GM11168 (cell line): ENCODE measurements around the gene CEP112.
"Not testable (repeated sequence)": the region's sequence is repeated elsewhere in the genome, so short reads cannot be mapped to it uniquely, and the experiment has no call there.

Source experiments
- in situ Hi-C: fragments of 300-500 bp; cut with MboI; formaldehyde crosslinking; loops from one replicate; pipeline ENCODE4 v1.12.0; 2022; ENCODE audit warnings: low sequenced_read_pairs; ENCODE audit not compliant: unreplicated experiment

The CEP112 gene

DNA sequence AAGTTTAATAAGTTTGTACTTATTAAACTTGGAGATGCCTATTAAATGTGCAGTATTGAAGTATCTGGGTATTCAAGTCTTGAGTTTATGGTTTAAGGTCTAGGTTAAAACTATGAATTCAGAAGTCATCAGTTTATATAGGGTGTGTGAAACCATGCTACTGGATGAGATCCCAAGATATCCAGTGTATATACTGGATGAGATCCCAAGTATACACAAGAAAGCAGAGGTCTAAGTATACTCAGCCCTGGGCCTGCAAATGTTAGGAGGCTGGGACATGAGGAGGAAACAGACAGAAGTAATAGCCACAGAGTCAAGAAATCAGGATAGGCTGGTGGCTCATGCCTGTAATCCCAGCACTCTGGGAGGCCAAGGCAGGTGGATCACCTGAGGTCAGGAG is 436.1 kb downstream of the CEP112 start:
- in situ Hi-C loops, result no loop called here

DNA sequence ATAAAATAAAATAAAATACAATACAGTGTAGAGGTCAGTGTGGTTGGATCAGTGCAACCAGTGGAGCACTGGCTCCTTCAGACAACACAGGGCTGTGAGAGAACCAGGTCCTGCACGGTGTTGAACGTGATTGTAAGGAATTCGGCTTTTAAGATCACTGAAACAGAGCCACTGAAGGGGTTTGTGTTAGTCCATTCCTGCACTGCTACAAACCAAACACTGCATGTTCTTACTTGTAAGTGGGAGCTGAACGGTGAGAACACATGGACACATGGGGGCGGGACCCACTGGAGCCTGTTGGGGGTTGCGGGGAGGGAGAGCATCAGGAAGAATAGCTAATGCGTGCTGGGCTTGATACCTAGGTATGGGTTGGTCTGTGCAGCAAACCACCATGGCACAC is 437.3 kb downstream of the CEP112 start:
- in situ Hi-C loops, result no loop called here

DNA sequence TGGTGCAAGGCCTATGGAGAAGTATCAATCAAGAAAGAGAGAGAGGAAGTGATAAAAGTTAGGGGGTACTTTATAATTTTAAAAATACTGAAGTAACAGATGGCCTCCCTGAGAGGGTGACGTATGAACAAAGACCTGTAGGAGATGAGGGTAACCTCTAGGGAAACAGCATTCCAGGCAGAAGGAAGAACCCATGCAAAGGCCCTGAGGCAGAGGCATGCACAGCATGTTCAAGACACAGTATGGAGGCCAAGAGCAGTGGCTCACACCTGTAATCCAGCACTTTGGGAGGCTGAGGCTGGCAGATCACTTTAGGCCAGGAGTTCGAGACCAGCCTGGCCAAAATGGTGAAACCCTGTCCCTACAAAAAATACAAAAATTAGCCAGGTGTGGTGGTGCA is 437.9 kb downstream of the CEP112 start:
- in situ Hi-C loops, result no loop called here

DNA sequence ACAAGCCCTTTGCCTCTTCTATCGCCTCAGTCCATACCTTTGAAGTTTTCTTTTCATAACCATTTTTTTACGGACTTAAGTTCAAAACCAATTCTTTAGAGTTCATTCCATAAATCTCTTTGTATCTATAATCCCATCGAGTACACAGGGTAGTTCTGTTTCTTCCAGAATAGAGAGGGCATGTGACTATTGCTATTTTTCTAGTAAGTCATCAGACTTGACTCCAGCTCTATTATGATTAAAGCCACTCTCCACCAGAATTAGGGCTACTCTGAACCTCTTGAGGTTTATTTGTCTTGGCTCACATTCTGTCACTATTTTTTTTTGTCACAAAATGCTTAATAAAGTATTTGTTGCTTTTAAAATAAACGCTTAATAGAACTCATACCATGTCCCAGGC is 438.6 kb downstream of the CEP112 start:
- in situ Hi-C loops, result no loop called here

DNA sequence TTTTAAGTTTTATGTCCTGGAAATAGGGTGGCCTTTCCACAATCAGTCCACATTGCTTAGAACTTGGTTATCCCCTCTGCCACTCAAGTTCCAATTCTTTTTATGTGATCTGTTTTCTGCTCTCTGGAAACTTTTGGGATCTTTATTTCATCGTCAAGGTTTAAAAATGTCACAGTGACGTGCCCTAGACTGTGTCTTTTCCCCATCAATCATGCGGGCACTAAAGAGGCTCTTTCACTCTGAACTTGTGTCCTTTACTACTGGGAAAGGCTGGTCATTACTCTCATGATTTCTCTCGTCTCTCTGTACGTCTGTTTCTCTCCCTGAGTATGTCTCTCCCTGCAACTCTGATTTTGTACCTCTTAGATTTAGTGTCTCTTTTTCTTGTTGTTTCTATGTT is 440.7 kb downstream of the CEP112 start:
- in situ Hi-C loops, result no loop called here

DNA sequence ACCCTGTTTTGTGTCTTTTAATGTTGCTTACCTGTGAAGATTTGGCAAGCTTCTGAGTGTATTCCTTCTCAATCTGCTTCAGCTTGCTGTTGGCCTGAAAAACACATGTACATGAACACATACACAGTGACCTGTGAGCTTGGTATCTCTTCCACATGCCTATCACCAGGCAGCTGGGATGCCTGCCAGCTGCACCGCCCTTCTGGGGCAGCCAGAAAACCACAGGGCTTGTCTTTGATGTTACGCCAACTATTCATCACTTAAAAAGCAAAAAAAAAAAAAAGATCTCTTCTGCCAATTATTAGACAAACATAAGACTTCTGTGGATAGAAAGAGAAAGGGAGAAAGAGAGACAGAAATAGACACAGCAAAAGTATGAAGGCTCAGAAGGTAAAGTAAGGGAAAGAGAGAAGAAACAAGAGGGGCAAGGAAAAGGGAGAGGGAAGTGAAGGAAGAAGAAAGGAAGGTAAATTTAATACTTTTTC is 441.3 kb downstream of the CEP112 start:
- in situ Hi-C loops, result no loop called here

DNA sequence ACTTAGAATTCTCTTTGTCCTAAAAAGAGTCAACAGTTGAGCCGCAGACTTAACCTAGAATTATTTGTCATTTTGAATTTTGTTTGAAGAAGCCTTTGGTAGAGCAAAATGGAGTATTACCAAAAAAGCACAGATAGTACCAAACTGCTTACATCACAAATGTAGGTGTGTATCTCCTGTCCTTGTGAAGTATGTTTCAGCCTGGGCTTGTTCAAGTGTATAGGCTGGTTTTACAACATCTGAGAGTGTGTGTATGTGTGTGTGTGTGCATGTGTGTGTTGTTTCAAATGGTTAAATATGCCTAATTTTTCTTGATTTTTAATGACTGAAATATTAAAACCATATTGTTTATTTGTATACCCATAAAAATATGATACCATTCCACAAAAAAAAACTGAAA is 441.8 kb downstream of the CEP112 start:
- in situ Hi-C loops, result no loop called here

DNA sequence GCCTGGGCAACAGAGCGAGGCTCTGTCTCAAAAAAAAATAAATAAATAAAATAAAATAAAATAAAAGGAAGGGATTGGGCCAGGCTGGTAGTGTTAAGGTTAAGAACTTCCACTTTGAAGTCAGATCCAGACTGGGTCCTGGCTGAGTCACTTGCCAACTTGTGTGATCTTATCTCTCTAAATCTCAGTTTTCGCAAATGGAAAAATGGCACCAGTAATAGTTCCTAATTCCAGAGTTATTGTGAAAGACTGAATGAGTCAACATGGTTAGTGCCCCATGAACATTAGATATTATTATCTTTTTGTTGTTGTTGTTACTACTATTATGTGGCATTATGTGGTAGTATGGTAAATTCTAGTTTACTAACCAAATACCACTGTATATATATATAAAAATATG is 442.5 kb downstream of the CEP112 start:
- in situ Hi-C loops, result no loop called here

DNA sequence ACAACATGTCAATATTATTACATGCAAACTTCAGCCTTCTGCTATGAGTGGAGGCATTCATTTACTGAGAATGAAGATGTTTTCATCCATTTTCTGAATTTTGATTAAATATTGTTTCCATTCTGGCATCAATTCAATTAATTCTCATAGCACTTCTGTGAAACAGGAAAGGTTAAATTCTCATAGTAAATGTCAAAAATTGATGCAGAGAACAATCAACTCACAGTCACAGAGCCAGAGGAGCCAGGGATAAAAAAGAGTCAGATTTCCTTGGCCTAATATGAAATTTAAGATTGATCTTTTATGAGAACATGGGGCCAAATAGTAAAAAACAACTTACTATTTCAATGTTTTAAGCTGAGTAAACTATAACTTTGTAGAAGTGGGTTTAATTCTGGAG is 446.7 kb downstream of the CEP112 start:
- in situ Hi-C loops, result no loop called here

DNA sequence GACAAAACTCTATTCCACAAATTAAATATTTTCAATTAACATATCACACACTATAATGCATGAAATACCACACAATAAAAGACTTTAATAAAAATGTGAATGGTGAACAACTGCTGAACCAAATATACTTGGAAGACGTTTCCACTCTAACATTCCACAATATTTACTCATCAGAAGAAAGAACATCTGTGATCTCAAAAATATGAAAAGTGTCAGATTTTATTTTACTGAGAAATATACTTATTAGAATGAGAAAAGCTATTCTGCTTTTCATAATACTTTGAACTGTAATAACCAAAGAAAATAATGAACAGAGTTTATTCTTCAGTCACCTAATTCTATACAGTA is 448.7 kb downstream of the CEP112 start:
- in situ Hi-C loops, result no loop called here

DNA sequence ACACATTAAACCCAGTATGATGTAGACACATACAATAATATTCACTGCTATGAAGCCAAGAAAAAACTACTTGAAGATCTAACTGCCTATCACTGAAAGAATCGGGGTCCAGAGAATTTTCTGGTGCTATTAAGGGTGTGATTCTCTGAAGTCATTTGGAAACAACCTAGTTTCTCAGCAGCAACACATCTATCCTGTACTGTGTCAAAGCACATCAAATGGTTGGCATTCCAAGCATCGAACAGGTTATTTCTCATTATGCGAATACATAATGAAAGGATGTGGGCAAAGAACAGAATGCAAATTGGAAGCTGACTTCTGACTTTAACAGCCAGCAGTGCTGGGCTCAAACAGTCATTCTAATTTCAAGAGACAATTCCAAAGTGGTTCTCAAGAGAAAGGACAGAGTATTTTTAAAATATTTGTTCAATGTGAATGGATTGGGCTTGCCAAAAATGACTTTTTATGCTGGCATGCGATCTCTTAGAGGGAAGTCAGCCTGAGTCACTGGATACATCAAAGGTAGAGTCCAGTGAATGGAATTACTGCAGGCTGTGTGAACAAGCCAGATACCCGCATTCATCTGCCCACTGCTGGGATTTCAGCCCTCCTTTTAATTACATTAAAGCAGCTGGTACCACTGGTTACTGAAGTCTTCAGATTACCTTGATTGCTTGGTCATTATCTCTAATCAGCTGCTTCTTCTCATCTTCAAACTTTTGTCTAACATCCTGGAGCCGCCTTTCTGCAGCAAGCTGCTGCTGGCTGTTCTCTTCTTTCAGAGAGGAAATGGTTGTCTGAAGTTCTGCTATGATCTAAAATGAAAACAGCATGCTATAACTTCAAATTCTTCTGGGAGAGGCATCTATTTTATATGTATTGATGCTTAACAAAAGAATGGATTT is 449.3 kb downstream of the CEP112 start:
- in situ Hi-C loops, result no loop called here

DNA sequence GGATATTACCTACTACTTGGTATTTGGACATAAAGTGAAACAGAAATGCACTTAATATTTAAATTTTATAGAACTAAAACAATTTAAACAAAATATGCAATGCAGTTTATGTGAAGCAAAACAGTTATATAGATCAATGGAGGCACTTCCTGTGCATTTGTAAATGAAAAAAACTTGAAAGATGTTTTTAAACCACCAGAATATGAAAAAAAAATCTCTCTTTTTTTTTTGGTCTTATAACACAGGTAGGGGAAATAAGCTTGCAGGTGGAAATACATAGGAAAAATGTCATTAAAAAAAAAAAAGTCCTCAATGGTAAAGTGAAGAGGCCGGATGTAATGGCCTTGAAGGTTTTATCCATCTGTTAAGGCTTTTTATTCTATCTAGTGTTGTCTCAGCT is 450.2 kb downstream of the CEP112 start:
- in situ Hi-C loops, result no loop called here

DNA sequence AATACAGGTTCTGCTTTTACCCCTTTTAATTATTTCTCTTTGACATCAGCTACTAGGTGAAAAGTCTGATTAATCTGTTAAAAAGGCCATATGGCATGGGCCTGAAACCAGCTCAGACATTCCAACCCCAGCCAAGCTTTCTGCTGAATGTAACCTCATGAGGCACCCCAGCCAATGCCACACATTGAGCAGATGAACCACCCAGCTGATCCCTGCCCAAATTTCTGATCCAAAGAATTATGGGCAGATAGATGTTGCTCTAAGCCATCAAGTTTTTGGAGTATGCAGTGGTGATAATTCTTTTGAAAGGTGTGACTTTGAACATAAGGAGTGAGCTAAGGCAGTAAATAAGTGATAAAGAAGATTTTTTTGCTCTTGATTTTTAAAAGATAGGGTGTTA is 452.9 kb downstream of the CEP112 start:
- in situ Hi-C loops, result no loop called here

DNA sequence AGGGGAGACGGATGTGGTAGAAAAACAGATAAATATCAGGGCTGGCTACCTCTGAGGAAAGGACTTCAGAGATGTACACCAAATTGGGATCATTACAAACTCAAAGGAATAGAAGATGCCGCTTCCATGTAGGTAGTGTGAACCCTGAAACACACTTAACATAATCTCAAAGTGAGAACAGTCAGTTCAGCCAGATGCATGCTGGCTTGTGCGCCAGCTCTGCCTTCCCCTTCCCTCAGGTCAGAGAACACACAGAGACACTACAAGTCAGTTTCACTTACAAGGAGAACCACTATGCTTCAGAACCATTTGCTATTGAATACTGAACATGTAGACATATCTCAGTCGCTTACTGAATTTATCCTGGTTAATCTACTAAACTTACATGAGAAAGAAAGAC is 454.5 kb downstream of the CEP112 start:
- in situ Hi-C loops, result no loop called here

DNA sequence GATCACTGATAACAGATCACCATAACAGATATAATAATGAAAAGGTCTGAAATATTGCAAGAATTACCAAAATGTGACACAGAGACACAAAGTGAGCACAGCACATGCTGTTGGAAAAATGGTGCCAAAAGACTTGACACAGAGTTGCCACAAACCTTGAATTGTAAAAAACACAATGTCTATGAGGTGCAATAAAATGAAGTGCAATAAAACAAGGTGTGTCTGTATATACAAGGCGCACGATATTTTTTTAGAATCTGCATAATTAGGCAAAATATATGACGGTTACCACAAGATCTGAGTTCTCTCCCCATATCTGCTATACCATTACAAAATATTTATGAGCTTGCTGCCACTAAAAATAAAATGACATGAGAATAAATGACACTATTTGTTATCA is 458.6 kb downstream of the CEP112 start:
- in situ Hi-C loops, result no loop called here

DNA sequence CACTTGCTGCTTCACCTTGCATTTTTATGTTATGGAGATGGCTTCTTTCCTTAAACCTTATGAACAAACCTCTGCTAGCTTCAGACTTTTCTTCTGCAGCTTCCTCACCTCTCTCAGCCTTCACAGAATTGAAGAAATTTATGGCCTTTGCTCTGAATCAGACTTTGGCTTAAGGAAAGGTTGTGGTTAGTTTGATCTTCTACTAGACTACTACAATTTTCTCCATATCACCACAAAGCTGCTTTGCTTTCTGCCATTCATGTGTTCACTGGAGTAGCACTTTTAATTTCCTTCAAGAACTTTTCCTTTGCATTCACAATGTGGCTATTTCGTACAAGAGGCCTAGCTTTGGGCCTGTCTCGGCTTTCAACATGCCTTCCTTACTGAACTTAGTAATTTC is 459.3 kb downstream of the CEP112 start:
- in situ Hi-C loops, result not testable (repeated sequence)

DNA sequence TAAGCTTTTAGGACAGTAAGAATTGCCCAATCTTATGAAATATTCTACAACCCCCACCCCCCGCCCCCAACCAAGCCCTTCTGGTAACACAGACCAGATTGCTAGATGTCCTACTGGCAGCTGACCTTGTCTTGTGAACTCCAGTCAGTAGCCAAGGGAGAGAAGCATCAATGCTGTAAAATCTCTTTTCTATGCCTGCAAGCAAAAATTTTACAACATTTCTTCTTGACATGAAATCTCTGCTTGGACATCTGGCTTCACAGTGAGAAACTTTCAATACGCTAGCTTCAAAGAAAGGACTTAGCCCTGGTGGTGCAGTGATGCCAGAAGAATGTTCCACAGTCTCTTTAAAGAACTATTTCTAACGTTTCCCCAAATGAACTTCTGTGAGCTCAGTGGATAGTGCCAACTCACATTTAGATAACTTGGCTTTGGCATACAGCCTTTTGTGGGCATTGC is 461.2 kb downstream of the CEP112 start:
- in situ Hi-C loops, result no loop called here

DNA sequence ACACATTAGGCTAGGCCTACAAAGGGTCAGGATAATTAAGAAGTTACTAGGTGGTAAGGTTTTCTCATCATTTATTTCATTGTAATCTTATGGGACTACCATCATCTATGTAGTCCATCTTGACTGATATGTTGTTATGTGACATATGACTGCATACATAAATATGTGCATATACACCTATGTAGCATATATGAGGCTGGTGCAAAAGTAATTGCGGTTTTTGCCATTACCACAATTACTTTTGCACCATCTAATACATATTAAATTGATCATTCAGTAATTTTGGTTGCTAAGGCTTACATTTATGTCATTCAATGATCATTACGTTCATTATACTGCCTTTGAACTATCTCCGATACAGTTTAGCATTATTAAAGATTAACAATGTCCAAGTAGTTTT is 462.7 kb downstream of the CEP112 start:
- in situ Hi-C loops, result no loop called here

DNA sequence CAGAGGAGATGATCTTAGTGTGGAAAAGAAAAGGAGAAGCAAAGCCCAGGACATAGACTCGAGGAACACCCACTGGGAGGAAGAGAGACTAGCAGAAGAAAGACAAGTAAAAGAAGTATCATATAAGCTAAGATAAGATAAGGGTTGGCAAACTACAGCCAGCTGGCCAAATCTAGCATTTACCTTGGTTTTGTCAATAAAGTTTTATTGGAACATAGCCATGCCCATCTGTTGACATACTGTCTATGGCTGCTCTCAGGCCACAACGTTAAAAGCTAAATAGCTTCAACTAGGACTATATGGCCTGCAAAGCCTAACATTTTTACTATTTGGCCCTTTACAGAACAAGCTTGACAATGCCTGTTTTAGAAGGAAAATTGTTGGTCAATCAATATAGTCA is 464.1 kb downstream of the CEP112 start:
- in situ Hi-C loops, result no loop called here

DNA sequence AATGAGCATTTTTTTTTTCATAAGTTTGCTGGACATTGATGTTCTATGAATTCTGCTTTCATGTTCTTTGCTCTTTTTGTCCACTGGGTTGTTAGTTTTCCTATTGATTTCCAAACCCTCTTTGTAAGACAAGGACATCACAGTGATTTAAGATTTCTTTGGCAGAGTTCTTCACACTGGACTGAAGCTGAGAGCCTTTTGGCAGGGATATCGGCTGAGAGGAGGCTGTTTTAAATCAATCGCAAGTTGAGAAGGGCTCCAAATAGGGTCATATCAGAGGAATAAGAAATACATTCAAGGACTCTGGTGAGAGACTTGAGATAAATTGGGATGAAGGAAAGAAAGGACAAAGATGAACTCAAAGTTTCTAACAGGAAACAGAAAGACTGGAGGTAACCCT is 464.7 kb downstream of the CEP112 start:
- in situ Hi-C loops, result no loop called here

DNA sequence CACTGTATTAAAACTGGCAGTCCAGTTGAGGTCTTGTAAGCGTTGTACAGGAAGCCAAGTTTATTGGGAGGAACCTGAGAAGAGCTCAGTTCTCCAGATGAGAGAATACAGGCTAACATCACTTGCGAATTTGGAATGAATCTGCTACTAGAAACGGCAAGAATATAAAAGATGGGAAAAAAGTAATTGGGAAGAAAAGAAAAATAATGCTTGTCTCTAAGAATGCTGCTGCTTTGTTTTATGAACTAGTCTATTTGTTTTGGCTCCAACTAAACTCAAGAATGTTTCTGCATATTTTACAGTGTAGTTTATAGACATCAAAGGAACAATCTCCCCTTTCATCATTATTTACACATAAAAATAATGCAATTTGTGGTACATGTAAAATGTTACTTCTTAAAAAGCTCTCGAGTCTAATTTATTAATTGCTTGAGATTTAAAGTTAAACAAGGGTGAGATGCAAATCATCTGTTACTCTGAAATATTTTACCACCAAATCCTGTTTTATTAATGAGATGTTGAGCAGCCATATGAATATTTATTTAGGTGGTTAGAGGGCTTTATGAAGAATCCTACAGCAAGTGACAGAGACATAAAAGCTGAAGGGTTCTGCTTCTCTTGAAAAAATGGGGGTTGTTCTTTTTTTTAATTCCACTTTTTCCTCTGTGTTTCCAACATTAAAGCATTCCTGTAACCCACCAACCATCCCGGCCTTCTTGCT is 468.3 kb downstream of the CEP112 start:
- in situ Hi-C loops, result no loop called here

DNA sequence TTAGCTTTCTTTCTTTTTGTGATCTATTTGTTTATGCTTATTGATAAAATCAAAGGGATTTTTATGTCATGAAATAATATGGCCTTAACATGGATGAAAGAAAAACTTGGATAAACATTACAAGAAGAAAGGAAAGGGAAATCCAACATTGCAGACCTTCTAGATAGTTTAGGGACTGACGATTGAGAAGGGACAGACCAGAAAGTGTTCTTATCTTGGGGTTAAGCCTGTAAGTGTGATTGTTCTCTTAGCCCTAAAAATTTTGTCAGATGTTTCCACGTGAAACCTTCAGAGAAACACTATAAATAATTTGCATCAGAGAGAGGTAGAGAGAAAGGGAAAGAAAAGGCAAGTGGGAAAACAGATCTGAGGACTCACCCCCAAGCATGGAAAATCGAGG is 473.3 kb downstream of the CEP112 start:
- in situ Hi-C loops, result no loop called here
